Osteoblast (primary cell): ENCODE measurements around the gene CNOT6. TPM values are rescaled to one million over a fixed set of nuclear protein-coding genes. Genes with fewer than 3 reads are reported as not detected.
"Not testable (repeated sequence)": the region's sequence is repeated elsewhere in the genome, so short reads cannot be mapped to it uniquely, and the experiment has no call there.

Experiments used
- DNase-seq: peaks from one replicate; pipeline ENCODE4 v3.0.0; 2011; ENCODE audit warnings: low spot score, mixed read lengths; ENCODE audit not compliant: insufficient read length; ENCODE audit errors: missing footprints
- H2AFZ ChIP-seq: 2 replicates; pipeline ENCODE4 v1.6.0; 2011; ENCODE audit warnings: mild to moderate bottlenecking, low read length
- H3K27ac ChIP-seq: 2 replicates; pipeline ENCODE4 v1.5.1; 2011; ENCODE audit warnings: mild to moderate bottlenecking, low read depth, low read length, moderate library complexity
- H3K27me3 ChIP-seq: 2 replicates; pipeline ENCODE4 v1.6.0; 2012; ENCODE audit warnings: mild to moderate bottlenecking, control low read depth, inconsistent platforms, low read length, moderate library complexity; ENCODE audit not compliant: insufficient read depth
- H3K36me3 ChIP-seq: 2 replicates; pipeline ENCODE4 v1.5.1; 2011; ENCODE audit warnings: mild to moderate bottlenecking, low read length, control low read depth, moderate library complexity; ENCODE audit not compliant: insufficient read depth
- H3K4me1 ChIP-seq: 2 replicates; pipeline ENCODE4 v1.5.1; 2011; ENCODE audit warnings: mild to moderate bottlenecking, low read length, control low read depth, moderate library complexity; ENCODE audit not compliant: insufficient read depth
- H3K4me2 ChIP-seq: 2 replicates; pipeline ENCODE4 v1.6.0; 2011; ENCODE audit warnings: mild to moderate bottlenecking, low read length; ENCODE audit not compliant: insufficient read depth
- H3K4me3 ChIP-seq: fragments of 200-600 bp; sonication (generic); 3 replicates; pipeline ENCODE4 v1.5.1; 2012; ENCODE audit warnings: mild to moderate bottlenecking, low read length, inconsistent platforms; ENCODE audit not compliant: insufficient read depth
- H3K79me2 ChIP-seq: 2 replicates; pipeline ENCODE4 v1.6.0; 2012; ENCODE audit warnings: mild to moderate bottlenecking, low read length, control low read depth, inconsistent platforms; ENCODE audit not compliant: insufficient read depth
- H3K9me3 ChIP-seq: 2 replicates; pipeline ENCODE4 v1.5.1; 2011; ENCODE audit warnings: low read depth, low read length, control low read depth
- H4K20me1 ChIP-seq: 2 replicates; pipeline ENCODE4 v1.6.0; 2012; ENCODE audit warnings: mild to moderate bottlenecking, low read length, control low read depth; ENCODE audit not compliant: insufficient read depth
- CTCF ChIP-seq: IDR thresholded peaks from 2 replicates; pipeline ENCODE4 v1.5.1; 2011; ENCODE audit warnings: mild to moderate bottlenecking, low read depth, low read length, moderate library complexity; ENCODE audit errors: extremely low read depth
- total RNA-seq: library from RNA; depleted of rRNA; stranded (reverse); fragments of >200 nt; gene quantifications from 2 replicates; pipeline ENCODE4 v1.2.3, GENCODE V29; 2012

CNOT6 gene
- total RNA-seq, 1 donor, result 8.3 TPM

- Histone ChIP-seq H3K27me3 (no peaks in the 10 kb centered on the region), H2AFZ (no peak overlapping the region), H3K79me2 (peaks cover 77% of the 10 kb centered on the region), H3K4me1 (no peaks in the 10 kb centered on the region), H3K4me2 (no peak overlapping the region), H3K36me3 (peaks cover 9% of the 10 kb centered on the region), H3K9me3 (no peaks in the 10 kb centered on the region), H4K20me1 (peaks cover 31% of the 10 kb centered on the region), H3K4me3 (no peak overlapping the region), H3K27ac (no peak overlapping the region)
- TF ChIP-seq CTCF, result no peak
- no peak for DNase-seq
These were observed 33.5 kb downstream of the CNOT6 start for GRCh38 chr5:180527659-180528058.

DNA sequence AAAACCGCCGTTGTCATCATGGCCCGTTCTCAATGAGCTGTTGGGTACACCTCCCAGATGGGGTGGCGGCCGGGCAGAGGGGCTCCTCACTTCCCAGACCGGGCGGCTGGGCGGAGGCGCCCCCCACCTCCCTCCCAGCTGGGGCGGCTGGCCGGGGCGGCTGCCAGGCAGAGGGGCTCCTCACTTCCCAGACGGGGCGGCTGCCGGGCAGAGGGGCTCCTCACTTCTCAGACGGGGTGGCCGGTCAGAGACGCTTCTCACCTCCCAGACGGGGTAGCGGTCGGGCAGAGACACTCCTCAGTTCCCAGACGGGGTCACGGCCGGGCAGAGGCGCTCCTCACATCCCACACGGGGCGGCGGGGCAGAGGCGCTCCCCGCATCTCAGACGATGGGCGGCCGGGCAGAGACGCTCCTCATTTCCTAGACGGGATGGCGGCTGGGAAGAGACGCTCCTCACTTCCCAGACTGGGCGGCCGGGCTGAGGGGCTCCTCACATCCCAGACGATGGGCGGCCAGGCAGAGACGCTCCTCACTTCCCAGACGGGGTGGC is 36.9 kb downstream of the CNOT6 start:
- H3K27me3 ChIP-seq, DNase-seq, H3K4me1 ChIP-seq, H2AFZ ChIP-seq, H3K4me3 ChIP-seq, H3K9me3 ChIP-seq, H3K27ac ChIP-seq, H3K4me2 ChIP-seq: not testable (repeated sequence)
- Histone ChIP-seq H4K20me1 (peaks cover 23% of the 10 kb centered on the region), H3K79me2 (peaks cover 63% of the 10 kb centered on the region), H3K36me3 (peaks cover 14% of the 10 kb centered on the region)

DNA sequence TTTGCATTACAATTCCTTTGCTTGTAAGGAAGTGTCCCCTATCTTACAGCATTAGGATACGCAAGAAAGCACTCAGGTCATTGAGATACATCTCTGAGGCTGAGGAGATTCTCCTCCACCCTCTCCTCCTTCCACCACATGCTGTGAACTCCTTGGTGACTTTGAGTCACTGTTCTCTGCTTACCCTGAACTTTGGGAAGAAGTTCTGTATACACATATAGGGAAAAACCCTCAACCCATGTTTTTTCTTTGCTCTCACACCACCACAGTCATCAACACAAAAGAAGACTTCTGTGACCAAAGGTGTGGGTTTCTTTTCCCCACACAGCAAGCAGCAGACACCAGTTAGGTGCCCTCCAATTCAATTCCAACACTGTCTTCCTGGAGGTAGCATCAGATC is 38.1 kb downstream of the CNOT6 start:
- H4K20me1 ChIP-seq, result peaks cover 20% of the 10 kb centered on the region
- peaks cover 64% of the 10 kb centered on the region for H3K79me2 ChIP-seq
- DNase-seq, result no peak
- H2AFZ ChIP-seq, result no peak overlapping the region
- no peak overlapping the region for H3K4me3 ChIP-seq
- peaks cover 14% of the 10 kb centered on the region for H3K36me3 ChIP-seq
- H3K9me3 ChIP-seq, result no peaks in the 10 kb centered on the region
- no peak overlapping the region for H3K27ac ChIP-seq
- no peaks in the 10 kb centered on the region for H3K4me1 ChIP-seq
- no peaks in the 10 kb centered on the region for H3K27me3 ChIP-seq
- TF ChIP-seq CTCF, result no peak
- H3K4me2 ChIP-seq, result no peak overlapping the region

DNA sequence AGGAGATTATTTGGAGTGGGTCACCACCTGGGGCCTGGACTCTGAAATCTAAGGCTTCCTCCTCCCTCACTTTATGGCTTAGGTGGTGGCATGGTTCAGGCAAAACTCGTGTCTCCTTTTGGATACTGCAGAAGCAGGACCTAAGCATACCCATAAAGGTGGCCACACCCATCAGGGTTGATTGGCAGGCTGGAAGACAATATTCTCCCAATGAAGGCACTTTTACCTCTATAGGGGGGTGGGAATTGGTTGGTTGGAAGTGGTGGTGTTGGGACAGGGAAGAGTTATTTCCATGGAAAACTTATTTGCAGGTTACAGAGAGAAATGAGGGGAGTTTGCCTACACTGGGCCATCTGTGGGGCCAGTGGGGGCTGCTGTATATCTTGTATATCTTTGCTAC is 39.7 kb downstream of the CNOT6 start:
- H3K36me3 ChIP-seq, result peaks cover 14% of the 10 kb centered on the region
- no peaks in the 10 kb centered on the region for H3K27me3 ChIP-seq
- H3K9me3 ChIP-seq, result no peaks in the 10 kb centered on the region
- H3K4me1 ChIP-seq, result no peaks in the 10 kb centered on the region
- H3K4me3 ChIP-seq, result no peak overlapping the region
- no peak for DNase-seq
- peaks cover 55% of the 10 kb centered on the region for H3K79me2 ChIP-seq
- H2AFZ ChIP-seq, result no peak overlapping the region
- no peak overlapping the region for H3K27ac ChIP-seq
- peaks cover 12% of the 10 kb centered on the region for H4K20me1 ChIP-seq
- no peak overlapping the region for H3K4me2 ChIP-seq
- no peak for TF ChIP-seq CTCF
